Uterus (tissue), 2 donors: ENCODE measurements around the gene C20orf141.

Experiments
- POLR2A ChIP-seq, 2 donors: fragments of 450-650 bp; IDR thresholded peaks; one replicate each; pipeline ENCODE4 v1.6.1; 2016; ENCODE audit warnings: antibody characterized with exemption in 2 of 2, mild to moderate bottlenecking in 1 of 2, moderate library complexity in 1 of 2
- TF ChIP-seq, protein P1 (sequence below), 4 experiments: fragments of 200-600 bp in 2 of 4; fragments of 450-650 bp in 2 of 4; sonication (generic) in 2 of 4; IDR thresholded peaks; one replicate each; pipeline ENCODE4 v1.5.1; 2016 to 2019; ENCODE audit warnings: antibody characterized with exemption in 4 of 4, mild to moderate bottlenecking in 2 of 4, moderate library complexity in 1 of 4

DNA sequence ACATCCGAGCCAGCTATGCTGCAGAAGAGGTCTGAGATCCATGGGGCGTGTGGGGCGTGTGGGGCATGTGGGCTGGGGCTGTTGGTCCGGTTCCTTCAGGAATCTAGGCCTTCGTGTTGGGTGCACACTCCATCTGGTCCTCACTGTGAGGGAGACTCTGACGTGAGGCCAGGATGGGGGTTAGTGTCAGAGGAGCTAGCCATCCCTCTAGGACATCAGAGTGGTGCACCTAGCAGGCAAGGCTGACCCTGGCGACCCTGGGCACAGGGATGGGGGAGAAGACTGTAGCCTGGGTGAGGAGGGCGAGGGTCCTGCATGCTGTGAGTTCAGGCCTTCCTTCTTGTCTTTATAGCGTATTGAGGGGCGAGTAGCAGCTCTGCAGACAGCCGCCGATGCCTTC, 49.8 kb downstream of the C20orf141 start:
- TF ChIP-seq, protein P1, sequence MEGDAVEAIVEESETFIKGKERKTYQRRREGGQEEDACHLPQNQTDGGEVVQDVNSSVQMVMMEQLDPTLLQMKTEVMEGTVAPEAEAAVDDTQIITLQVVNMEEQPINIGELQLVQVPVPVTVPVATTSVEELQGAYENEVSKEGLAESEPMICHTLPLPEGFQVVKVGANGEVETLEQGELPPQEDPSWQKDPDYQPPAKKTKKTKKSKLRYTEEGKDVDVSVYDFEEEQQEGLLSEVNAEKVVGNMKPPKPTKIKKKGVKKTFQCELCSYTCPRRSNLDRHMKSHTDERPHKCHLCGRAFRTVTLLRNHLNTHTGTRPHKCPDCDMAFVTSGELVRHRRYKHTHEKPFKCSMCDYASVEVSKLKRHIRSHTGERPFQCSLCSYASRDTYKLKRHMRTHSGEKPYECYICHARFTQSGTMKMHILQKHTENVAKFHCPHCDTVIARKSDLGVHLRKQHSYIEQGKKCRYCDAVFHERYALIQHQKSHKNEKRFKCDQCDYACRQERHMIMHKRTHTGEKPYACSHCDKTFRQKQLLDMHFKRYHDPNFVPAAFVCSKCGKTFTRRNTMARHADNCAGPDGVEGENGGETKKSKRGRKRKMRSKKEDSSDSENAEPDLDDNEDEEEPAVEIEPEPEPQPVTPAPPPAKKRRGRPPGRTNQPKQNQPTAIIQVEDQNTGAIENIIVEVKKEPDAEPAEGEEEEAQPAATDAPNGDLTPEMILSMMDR (IDR thresholded peaks at IDR 0.05): no peak
- no peak for TF ChIP-seq POLR2A (IDR thresholded peaks at IDR 0.05)
